Measurements from ENCODE around the gene LIPA.

Gene LIPA

DNA sequence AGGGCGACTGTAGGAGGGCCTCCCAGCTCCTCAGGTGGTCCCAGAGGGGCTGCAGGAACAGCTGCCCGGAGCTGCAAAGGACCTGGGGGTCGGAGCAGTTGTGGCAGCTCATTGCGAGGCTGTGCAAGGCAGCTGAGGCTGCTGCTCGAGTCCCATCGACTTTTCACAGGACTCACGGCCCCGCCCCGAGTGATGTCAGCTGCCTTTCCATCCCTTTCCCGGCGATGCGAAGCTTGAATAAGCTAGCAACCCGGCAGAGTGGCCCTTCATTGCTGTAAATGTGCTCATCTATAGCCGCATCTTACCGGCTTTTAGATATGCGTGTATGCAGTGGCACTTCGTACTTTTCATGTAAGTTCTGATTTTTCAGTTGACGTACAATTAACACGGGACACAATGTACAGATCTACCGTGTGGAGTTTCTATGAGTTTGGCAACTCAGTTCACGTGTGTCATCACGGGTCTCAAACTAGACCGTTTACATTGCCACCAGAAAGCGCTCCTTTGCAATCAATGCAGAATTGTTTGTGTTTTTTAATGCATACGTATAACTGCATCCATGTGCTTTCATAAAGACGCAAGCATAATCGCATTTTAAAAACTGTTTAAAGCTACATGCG lies 44.3 kb downstream of the LIPA start, which contains the start of gene CH25H:
Gene CH25H, minus strand, starts transcription at position 137 of the 620 bp plus-strand sequence. Its CDS starts 25 bp downstream, at position 112.
- TF ChIP-seq, protein P1, sequence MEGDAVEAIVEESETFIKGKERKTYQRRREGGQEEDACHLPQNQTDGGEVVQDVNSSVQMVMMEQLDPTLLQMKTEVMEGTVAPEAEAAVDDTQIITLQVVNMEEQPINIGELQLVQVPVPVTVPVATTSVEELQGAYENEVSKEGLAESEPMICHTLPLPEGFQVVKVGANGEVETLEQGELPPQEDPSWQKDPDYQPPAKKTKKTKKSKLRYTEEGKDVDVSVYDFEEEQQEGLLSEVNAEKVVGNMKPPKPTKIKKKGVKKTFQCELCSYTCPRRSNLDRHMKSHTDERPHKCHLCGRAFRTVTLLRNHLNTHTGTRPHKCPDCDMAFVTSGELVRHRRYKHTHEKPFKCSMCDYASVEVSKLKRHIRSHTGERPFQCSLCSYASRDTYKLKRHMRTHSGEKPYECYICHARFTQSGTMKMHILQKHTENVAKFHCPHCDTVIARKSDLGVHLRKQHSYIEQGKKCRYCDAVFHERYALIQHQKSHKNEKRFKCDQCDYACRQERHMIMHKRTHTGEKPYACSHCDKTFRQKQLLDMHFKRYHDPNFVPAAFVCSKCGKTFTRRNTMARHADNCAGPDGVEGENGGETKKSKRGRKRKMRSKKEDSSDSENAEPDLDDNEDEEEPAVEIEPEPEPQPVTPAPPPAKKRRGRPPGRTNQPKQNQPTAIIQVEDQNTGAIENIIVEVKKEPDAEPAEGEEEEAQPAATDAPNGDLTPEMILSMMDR (IDR thresholded peaks at IDR 0.05; ENCODE audit: extremely low read depth, insufficient read depth, missing control alignments), result no peak
- peak; percentile 19 for DNase-seq (ENCODE audit: low spot score)
- in situ Hi-C loops (cut with MboI; ENCODE audit: low pct_unique_long_range_greater_than_20kb, low sequenced_read_pairs, unreplicated experiment), result no loop called here

DNA sequence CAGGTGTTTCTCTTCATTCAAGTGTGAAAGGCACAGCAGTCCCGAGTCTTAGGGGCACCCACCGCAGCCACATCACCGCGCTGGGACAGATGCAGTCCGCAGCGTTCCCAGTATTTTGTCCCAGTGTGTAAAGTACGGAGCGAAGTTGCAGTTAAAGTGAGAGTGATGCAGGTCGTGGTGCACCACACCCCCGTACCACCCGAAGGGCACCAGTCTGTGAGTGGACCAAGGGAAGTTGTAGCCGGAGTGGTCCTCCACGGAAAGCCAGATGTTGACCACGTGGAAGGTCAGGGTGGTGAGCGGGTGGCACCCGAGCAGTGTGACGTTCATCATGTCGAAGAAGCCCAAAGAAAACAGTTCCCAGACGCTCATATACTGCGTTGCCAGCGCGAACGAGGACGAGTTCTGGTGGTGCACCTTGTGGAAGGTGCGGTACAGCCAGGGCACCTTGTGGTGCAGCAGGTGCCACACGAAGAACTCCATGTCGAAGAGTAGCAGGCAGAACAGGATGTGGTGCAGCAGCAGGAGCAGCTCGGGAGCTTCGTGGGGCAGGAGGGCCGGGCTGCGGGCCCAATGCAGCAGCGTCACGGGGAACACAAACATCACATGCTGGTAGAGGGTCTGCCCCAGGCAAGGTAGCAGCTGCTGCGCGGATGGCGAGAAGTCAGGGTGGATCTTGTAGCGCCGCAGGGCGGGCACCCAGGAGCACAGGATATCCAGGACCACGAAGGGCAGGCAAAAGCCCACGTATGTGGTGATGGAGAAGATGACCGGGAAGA lies 45.0 kb downstream of the LIPA start:
- in situ Hi-C loops (cut with MboI; ENCODE audit: low pct_unique_long_range_greater_than_20kb, low sequenced_read_pairs, unreplicated experiment), result no loop called here
- TF ChIP-seq, protein P1 (IDR thresholded peaks at IDR 0.05; ENCODE audit: extremely low read depth, insufficient read depth, missing control alignments), result no peak
- DNase-seq (ENCODE audit: low spot score), result peak; percentile 23

DNA sequence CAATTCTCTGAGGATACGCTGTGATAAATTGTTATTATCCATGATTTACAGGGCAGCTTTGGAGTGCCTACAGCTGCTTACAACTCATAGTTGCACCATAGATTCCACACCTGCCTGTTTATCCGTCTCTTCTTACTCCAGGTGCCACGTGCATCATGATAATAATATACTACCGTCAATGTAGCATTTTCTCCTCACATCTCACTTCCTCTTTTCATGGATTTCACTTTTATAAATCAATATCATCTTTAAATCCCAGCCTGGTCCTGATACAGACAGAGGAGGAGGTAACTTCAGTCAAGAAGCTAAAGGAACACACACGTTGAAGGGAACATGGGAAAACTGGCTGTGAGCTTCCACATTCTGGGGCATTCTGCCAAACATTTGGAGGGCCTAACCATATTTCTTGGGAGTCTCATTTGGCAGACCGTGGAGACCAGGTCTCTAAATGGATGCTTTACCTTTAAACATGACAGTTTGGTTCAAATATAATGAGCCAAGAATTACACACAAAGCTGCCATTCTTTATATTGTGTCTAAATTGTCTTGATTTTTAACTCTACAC lies 46.9 kb downstream of the LIPA start:
- in situ Hi-C loops (cut with MboI; ENCODE audit: low pct_unique_long_range_greater_than_20kb, low sequenced_read_pairs, unreplicated experiment), result no loop called here
- TF ChIP-seq, protein P1 (IDR thresholded peaks at IDR 0.05; ENCODE audit: extremely low read depth, insufficient read depth, missing control alignments), result no peak
- no peak for DNase-seq (ENCODE audit: low spot score)

DNA sequence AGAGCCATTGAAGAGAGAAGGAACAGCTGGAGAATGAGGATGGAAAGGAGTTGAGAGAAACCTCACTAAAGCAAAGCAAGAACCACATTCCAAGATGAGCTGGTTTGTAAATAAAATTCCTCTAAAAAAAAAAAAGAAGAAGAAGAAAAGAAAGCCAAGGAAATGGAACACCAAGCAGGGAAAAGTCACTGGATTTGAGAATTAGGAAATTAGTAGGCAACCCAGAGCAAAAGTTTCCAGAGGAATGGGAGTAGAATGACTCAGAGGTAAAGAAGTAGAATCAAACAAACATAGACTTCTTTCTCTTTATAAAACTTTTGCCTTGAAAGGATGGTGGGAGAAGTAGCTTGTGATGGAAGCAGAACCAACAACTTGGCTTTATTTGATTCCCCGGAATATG lies 48.3 kb downstream of the LIPA start:
- DNase-seq (ENCODE audit: low spot score), result no peak
- in situ Hi-C loops (cut with MboI; ENCODE audit: low pct_unique_long_range_greater_than_20kb, low sequenced_read_pairs, unreplicated experiment), result no loop called here
- TF ChIP-seq, protein P1 (IDR thresholded peaks at IDR 0.05; ENCODE audit: extremely low read depth, insufficient read depth, missing control alignments), result no peak

DNA sequence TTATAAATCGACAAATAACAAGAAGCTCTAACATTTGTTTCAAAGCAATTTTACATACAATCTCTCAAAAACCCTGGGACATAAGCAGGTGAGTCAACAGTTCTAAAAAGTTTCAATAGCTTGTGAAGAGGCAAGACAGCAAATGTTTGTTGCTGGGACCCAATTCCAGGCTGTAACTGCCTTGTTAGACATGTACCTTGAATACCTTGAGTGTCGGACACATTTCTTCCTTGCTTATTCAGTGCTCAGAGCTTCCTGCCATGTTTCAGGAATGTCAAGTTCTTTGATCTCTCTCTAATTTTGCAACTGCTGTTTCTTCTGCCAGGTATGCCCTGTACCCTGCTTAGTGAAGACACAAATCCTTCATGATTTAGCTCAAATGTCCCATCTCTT lies 49.5 kb downstream of the LIPA start:
- no peak for DNase-seq (ENCODE audit: low spot score)
- TF ChIP-seq, protein P1 (IDR thresholded peaks at IDR 0.05; ENCODE audit: extremely low read depth, insufficient read depth, missing control alignments), result no peak
- in situ Hi-C loops (cut with MboI; ENCODE audit: low pct_unique_long_range_greater_than_20kb, low sequenced_read_pairs, unreplicated experiment), result no loop called here

DNA sequence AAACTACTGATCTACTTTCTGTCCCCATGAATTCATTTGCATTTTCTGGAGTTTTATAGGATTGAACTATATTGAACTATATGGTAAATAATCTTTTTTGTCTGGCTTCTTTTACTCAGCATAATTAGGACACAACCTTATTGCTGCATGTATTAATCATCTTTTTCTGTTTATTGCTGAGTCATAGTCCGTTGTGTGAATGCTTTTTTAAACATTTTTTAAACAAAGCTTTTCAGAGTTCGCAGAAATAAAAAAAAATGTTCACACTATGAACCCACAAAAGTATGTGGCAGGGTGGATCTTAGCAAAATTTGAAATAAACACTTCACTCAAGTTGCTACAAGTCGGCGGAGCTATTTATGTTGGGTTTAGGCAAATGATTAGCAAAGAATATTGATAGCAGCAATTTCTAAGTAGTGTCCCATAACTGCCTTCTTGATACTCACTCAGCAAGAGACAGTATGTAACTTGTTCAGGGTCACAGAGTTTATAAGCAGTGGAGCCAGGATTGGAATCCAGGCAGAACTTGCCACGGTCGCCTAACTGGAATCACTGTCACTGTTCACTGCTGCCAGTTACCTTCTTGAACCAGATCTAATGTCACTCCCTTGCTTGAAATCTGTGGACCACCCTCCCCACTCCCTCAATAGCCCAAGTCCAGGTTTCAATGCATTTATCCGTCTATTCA lies 50.1 kb downstream of the LIPA start:
- no peak for DNase-seq (ENCODE audit: low spot score)
- in situ Hi-C loops (cut with MboI; ENCODE audit: low pct_unique_long_range_greater_than_20kb, low sequenced_read_pairs, unreplicated experiment), result no loop called here
- TF ChIP-seq, protein P1 (IDR thresholded peaks at IDR 0.05; ENCODE audit: extremely low read depth, insufficient read depth, missing control alignments), result no peak
